ENCODE measurements around the gene ATP5ME.
A peak's percentile ranks its signal among the peaks of the same experiment; 100 is the strongest.
"Not testable (repeated sequence)": the region's sequence is repeated elsewhere in the genome, so short reads cannot be mapped to it uniquely, and the experiment has no call there.

ATP5ME gene

DNA sequence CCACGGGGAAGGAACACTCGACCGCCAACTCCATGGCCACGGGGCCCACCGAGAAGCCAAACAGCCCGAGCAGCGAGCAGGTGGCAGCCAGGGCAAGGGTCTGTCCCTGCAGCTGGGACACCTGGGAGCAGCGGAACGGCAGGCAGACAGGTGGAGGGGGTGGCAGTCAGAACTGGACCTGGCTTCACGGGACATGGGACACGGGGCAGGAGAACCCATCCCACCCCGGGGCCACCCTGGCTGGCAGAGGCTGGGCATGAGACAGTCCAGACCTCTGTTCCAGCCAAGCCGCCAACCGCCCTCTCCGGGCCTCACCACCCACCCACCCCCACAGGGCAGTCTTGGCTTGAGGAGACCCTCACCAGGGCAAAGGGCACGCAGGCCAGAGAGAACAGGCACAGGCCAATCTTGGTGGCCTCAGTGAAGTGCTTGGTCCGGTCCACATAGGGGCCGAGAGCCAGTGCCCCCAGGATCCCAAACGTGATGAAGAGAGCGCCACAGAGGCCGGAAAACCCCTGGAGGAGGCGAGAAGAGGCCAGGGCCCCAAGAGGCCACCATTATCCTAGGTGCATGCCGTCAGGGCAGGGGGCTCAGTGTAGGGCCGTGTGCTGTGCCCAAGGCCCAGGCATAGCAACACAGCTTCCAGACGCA is 9.3 kb upstream of the ATP5ME start:
- DNase-seq = no peak

DNA sequence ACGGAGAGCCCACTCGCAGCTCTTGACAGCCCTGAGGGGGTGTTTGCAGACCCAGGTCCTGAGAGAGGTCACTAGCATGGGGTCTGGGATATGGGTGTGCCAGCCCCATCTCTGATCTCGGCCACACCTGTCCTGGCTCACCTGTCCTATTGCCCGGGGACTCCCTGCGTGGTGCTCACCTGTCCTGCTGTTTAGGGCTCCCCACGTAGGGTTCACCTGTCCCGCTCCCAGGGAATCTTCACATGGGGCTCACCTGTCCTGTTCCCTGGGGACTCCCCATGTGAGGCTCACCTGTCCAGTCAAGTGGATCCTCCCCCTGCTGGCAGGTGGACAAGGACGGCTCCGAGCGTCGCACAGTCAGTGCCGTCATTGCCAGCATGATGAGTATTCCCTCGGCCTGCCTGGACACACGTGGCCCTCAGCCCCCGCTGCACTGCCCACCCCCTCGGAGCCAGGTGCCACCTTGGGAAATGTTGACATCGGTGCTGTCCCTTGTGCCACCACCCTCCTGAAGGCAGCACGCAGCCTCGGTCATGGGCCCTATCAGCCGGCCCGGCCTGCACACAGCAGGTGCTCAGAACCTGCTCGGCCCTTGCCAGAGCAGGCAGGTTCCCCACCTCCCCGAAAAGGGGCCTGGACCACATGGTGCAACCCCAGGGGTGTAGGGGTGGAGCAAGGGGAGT is 8.6 kb upstream of the ATP5ME start:
- DNase-seq = no peak

DNA sequence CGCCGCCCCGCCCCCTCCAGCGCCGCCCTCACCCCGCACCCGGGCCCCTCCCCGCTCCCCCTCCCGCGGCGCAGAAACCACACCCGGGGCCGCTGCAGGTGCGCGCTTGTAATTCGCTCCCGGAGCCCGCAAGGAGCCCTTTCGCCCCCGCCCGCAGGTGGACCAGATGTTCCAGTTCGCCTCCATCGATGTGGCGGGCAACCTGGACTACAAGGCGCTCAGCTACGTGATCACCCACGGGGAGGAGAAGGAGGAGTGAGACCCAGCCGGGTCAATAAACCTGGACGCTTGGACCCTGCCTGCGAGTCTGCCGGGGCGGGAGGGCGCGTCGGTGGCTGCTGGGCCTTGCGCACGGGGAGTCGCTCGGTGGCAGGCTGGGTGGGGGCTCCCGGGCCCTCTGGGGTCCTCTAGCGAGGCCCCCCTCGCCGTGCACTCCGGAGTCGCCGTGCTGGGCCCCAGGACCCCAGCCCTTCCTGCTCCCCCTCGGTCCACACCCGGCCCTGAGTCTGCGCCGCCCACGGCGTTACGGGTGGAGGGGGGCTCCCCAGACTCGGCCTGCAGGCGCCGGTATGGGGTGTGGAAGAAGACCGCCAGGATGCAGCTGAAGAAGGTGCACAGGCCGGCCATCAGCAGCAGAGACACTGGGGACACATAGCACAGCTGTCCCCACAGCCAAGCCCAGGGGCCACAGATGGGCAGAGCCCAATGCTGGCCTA is 7.8 kb upstream of the ATP5ME start:
- no peak for DNase-seq

DNA sequence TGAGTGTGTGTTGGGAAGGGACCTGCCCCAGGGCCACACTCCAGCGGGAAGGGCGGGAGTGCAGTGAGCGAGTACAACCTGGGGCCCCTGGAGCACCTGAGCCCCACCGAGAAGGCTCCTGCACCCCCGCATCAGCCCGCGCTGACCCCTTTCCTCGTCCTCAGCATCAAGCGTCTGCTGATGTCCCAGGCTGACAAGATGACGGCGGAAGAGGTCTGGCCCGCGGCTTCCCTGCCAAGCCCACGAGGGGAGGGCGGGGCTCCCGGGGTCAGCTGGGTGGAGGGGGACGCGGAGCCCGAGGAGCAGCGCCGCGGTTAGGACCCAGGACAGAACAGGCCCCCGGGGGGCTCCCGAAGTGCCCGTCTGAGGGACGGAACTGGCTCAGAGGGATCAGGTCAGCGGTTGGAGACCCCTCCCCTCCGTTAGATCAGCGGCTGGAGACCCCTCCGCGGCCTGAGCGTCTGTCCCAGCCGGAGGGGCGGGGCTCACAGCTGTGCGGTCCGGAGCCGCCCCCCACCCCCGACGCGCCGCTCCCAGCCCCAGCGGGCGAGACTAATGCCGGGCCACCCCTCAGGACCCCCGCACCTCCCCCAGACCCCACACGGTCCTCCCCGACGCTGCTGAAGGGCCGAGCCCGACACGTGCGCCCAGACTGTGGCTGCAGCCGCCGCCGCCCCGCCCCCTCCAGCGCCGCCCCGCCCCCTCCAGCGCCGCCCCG is 7.0 kb upstream of the ATP5ME start:
- DNase-seq = peak; percentile 52

DNA sequence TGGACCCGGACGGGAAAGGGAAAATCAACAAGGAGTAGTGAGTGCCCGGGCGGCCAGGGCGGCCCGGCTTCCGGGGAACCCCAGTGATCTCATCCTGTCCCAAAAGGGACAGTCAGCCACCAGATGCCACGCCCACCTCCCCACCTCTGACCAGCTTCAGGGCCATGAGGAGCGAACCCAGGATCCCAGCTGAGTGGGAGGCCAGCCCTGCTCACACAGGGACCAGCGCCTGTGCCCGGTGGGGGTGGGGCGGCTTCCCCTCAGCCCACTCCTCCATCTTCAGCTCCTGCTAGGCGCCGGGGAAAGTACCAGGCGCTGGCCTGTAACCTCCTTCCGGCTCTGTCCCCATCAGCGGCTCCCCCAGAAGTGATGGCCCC is 6.5 kb upstream of the ATP5ME start:
- no peak for DNase-seq

DNA sequence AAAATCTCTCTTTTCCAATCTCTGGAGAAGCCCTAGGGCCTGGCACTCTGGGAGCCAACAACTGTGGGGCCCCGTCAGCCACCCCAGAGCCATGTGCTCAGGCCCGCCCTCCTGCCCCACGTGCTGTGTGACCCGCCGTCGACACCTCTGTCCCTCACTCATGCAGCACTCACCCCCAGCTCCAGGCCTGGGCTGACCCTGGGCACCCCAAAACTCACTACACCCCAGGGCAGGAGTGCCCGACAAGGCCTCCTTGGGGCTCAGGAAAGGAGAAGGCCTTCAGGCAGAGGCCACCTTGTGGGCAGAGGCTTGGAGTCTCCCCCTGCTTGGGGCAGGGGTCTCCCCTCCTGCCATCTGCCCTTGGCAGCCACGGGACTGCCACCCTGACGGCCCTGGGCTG is 6.0 kb upstream of the ATP5ME start:
- DNase-seq = no peak

DNA sequence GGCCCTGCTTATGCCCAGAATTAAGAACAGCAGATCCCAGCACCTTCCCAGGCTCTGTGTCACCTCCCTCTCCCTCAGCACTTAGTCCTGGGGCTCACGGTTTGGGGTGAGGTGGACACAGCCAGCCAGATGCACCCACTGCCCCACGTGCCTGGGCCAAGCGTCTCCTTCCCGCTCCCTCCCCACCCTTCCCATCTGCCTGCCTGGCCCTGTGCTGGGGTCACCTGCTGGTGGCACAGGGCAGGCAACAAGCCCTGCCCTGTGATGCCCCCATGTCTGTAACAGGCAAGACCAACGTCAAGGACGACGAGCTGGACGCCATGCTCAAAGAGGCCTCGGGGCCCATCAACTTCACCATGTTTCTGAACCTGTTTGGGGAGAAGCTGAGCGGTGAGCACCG is 5.6 kb upstream of the ATP5ME start:
- DNase-seq = no peak

DNA sequence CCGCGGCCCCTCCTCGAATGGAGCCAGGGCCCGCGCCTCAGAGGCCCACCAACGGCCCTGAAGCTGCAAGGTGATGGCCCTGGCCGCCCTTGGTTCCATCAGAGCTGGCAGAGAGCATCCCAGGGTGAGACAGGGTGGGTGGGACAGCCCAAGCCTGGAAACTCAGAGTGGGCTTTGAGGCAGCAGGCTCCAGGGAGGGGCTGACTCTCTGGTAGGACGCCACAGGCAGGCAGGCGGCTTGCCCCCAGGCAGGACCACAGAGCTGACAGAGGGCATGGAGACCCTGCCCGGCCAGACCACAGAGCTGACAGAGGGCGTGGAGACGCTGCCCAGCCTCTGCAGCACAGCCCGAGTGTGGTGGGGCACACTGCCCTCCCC is 5.0 kb upstream of the ATP5ME start:
- no peak for DNase-seq

DNA sequence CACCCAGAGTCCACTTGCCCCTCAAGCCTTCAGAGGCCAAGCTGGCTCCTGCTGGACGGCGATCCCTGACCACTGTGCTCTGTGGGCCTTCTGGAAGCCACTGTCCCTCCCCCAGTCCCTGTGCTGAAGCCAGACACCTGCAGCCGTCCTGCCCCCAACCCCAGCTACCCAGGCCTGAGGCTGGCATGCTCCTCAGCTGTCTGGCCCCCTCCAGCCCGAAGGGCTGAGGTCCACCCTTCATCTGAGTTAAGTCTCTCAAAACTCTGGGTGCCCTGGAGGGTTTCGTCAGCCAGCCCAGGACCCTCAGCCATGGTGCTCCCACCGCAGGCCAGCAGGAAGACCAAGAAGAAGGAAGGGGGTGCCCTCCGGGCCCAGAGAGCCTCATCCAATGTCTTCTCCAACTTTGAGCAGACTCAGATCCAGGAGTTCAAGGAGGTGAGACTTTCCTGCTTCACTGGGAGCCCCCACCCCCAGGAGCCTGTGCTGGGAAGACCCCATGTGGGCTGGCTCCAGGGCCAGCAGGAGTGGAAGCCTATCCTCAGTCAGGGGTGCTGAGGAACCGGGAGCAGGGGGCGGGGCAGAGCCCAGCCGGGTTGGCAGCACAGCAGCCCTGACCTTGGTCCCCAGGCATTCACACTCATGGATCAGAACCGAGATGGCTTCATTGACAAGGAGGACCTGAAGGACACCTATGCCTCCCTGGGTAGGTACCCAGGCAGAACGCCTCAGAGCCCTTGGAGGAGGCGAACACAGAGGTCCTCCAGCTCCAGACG is 4.4 kb upstream of the ATP5ME start:
- no peak for DNase-seq

DNA sequence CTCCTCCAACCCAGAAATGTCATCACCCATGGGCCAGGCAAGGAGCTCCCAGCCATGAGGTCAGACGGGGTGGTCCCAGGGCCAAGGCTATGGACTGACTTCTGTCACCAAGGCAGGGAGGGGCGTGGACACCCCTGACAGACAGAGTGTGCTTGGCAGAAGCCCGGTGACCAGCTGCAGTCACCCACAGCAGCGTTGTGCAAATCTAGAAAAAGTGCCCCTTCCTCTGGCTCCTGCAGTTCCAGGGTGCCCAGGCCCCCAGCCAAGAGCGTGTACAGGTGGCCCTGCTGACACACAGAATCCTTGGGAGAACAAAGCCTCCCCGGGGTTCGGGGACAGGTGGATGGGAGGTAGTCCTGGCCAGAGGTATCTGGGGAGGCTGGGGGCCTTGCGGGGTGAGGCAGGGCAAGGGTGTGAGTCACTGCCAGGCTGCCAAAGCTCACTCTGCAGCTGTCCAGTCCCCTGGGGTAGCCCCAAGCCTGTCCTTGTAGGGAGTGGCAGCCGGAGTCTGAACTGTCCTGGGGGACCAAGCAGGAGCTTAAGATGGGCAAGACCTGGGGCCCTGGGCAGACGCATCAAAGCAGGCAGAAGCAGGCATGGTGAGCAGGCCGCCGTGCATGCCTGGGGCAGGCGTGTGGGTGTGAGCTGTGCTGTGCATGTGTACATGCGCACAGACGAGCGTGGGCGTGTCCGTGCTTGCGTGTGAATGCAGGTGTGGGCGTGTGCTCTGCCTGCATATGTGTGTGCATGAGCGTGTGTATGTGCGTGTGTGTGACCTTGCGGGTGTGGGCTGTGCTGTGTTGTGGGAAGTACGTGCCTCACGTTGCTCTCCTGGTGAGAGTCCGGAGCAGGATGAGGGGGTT is 3.6 kb upstream of the ATP5ME start:
- peak; percentile 34 for DNase-seq

DNA sequence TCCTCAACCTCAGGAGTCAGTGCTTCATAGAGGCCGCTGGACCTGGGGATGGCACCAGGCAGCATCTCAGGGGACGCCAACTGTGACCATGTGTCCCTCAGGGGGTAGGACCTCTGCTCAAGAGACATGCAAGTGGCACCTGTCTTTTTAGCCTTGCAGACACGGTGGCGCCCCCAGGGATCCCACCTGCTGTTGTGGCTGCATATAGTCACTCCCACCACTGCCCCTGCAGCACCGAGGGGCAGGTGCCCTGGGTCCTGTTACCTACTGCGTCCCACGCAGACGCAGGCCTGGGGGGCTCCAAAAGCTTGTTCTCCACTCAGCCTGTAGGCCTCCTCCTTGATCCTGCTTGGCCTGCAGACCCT is 2.8 kb upstream of the ATP5ME start:
- no peak for DNase-seq

DNA sequence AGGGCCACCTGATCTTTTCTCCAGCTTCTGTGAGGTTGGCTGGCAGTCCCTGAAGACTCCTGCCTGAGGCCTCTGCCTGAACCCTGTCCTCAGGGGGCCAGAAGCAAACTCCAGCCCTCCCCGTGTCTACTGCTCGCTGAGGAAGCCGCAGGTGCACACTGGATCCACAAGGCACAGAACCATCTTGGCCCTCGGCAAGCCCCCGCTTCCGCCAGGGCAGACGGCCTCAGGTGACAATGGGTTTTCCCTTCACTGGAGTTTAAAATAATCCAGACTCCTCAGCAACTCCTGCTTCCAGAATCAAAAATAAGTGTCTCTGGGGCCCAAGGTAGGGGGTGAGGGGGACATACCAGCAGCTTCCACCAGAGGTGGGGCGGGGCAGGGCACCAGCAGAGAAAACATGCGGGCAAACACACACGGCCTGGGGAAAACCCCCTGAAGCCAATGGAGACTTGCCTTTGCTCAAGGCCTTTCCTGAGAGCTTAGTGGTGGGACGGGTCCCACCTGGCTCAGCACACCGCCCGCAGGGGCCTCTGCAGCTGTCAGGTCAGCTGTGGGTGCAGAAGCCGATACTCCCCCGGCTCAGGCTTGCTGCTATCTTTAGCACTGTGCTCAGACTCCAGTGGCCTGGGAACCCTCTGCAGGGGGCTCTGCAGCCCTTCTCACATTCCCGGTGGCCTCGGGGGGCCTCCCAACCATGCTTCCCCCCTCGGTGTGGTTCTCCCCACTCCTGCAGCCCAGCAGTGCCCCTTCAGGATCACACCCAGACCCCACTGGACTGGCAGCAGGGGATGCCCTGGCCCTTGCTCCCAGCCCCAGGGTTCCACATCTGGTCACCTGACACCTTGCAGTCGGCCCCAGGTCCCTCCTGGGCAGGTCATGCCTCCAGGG is 2.1 kb upstream of the ATP5ME start:
- DNase-seq = no peak

DNA sequence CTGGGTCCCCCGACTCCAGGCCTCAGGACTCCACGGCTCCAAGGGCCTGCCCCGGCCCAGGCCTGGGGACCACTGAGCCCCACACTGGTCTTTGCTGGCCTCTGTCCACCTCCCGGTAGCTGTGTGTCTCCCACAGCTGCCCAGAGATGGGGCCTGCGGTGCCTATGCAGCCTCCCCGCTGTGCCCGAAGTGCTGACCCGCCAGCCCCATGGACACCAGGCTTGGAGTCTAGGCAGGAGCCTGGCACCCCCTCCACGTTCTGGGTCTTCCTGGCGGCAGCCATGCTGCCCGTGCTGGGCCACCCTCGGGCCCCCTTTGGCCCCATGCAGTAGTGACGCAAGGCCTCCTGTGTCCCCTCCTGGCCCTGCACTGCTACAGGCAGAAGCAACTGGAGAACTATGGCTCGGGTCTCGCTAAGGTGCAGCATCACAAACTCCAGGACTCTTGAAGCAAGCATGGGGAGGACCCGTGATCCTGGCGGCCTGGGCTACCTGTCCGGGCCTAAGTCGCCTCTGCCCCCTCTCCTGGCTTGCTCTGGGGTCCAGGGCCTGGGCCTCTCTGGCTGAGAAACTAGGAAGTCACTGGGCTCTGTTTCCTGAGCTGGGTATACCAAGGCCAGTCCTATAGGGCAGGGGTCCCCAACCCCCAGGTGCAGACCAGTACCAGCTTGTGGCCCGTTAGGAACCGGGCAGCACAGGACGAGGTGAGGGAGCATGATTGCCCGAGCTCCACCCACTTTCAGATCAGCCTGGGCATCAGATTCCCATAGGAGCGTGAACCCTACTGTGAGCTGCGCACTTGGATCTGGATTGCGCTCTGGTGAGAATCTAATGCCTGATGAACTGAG is 1.2 kb upstream of the ATP5ME start:
- no peak for DNase-seq

DNA sequence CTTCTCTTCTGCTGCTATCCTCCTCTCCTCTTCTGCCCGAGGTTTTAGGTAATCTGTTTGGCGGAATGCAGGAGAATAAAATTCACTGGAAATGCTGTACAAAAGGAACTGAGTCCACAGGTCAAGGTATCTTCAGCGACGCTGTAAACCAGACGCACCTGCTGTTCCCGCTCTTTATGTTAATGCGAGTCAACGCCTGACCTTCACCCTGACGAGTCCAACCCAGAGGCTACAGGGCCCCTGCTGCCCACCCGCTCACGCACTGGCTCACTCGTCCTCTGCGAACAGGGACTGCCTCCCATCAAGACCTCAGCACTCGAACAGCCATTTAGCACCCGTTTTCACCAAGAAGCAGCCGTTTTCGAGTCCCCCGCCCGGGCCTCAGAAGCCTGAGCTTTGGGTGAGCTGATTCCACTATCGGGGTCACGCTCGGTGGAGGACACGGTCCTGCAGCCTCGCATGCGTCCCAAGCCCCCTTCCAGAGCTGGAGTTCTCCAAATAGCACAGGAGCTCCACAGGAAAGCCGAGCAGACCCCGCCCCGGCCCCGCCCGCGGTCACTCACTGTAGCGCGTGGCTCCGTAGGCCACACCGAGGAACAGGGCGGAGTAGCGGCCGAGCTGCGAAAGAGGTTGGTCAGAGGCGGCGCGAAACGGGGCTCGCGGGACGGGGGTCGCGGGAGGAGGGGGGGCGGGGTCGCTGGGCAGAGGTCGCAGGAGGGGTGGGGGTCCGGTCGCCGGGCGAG is 556 bp downstream of the ATP5ME start:
- DNase-seq = no peak

DNA sequence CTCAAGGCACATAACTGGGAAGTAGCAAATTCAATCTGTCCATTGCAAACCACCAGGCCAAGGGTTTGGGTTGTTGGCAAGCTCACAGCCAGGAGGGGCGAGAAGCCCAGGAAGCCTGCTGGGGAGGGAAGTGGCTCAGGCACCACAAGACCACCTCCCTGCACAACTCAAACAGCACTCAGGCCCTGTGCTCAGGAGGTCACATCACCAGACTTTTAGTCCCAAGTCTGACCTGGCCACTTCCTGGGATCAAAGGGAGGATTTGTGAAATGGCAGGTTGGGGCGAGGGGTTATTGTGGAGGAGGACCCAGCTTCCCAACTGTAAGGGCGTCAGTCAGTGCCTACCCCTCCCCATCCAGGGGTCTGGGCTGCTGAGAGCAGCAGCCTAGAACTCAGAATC is 2.3 kb downstream of the ATP5ME start:
- DNase-seq = no peak

DNA sequence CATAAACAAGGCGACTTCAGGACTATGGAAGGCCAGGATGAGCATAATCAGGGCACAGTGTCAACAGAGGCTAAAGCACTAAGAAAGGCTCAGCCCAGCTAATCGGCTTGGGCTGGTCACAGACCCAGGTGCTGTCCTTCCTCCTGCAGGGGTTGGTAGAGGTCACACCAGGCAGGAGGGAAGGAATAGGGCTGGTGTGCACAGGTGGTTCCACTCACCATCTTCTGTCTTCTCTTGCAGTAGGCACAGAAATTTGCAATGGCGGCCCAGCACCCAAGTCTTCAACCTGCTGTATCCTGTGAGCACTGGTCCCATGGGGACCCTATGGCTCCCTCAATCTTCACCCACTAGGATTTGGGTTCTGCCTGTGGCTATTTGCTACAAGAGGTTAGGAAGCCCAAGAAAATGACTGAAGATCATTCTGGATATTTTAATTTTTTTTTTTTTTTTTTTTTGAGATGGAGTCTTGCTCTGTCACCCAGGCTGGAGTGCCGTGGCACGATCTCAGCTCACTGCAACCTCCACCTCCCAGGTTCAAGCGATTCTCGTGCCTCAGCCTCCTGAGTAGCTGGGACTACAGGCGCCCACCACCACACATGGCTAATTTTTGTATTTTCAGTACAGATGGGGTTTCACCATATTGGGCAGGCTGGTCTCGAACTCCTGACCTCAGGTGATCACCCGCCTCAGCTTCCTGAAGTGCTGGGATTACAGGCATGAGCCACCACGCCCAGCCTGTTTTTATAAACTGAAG is 4.1 kb downstream of the ATP5ME start:
- not testable (repeated sequence) for DNase-seq

DNA sequence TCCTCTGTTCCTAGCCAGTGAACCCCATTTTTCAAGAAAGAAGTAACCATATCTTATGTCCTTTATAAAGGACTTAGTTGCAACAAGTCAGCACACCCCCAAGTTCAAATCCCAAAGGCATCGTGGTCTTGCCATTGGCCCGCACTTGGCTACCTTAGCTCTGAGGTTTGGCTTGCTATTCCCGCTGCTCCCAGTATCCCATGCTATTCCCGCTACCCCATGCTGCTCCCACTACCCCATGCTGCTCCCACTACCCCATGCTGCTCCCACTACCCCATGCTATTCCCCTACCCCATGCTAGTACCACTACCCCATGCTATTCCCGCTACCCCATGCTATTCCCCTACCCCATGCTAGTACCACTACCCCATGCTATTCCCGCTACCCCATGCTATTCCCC is 5.9 kb downstream of the ATP5ME start:
- DNase-seq = not testable (repeated sequence)

DNA sequence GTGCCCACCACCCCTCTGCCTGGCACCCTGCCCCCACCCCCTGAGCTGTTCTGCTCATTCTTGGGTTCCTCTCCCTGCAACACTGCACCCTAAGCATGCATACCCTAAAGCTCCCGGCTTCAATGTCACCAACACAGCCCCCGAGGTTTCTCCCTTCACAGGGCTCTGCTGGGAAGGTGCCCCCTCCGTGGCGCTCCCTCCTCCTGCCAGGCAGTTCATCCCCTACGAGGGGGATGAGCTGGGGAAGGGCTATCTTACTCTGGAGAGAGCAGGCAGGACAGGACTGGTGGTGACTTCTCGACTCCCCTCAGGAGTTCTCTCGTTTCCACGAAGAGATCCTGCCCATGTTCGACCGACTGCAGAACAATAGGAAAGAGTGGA is 6.5 kb downstream of the ATP5ME start:
- DNase-seq = no peak

Measured in stimulated activated CD4-positive, alpha-beta T cell treated with anti-CD3 and anti-CD28 coated beads, Interleukin-4, amount 100 ng/mL, for 24 hours (primary cell).